HL-60/S4 treated with phorbol 12-myristate 13-acetate at 8.2 ng/mL for 4 days and 3 days (cell line): ENCODE results near the gene TGFBR3L.

ENCODE experiments used
- in situ Hi-C: fragments of 300-500 bp; cut with MboI; formaldehyde crosslinking; loops from 2 replicates; pipeline ENCODE4 v1.15.0; 2022; ENCODE audit warnings: low sequenced_read_pairs

Gene TGFBR3L

GRCh38 chr19:7914598-7915045, at the start of gene TGFBR3L:
TGFBR3L (plus strand) TSS chr19:7914830.
- in situ Hi-C loops: no loop called here

DNA sequence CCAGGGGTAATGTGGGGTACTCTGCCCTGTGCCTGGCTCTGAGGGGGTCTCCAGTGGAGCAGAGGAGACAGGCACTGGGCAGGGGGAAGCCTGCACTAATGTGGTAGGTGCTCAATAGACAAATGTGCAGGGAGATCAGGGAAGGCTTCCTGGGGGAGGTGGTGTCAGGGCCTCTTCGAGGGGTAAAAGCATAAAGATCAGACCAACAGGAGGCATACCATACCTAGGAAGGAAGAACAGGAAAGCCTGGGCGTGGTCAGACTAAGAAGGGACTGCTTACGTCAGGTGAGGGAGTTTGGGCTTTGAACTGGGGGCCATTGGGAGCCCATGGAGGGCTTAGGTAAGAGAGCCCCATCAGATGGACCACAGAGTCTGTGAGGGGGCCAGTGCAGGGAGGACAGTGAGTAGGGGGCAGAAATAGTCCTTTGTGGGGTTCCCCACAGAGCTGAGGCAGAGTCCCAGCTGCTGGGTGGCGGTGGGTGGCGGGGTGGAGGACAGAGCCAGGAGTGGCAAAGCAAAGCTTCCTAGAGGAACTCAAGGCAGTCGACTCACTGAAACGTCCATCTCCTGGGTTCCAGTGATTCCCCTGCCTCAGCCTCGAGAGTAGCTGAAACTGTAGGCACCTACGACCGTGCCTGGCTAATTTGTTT, 49.2 kb upstream of the TGFBR3L start:
- in situ Hi-C loops: no loop called here

DNA sequence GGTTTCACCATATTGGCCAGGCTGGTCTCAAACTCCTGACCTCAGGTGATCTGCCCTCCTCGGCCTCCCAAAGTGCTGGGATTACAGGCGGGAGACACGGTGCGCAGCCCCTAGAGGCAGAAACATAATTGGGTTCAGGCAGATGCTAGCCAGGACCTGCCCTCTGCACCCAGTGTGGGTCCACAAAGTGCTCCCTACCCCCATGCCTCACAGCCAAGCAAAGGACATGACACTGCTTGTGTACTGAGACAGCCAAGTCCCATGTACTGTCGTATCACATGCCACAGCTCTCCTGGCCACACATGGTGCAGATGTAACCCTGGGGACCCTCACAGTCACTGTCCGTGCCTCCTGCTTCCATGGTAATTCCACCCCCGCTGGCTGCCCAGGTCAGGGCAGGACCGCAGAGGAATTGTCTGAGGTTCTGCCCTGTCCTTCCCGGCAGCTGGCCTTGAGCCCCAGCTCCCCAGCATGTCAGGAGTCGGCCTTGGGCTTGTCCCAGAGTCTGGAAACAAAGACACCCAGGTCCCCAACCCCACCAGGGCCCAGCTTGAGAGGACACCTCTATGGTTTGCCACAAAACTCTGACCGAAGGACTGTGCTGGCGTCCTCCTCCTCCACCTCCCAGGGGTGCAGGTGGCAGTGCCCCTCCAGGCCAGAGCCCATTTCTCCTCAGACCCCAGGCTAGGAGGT, 48.1 kb upstream of the TGFBR3L start:
- in situ Hi-C loops: no loop called here

DNA sequence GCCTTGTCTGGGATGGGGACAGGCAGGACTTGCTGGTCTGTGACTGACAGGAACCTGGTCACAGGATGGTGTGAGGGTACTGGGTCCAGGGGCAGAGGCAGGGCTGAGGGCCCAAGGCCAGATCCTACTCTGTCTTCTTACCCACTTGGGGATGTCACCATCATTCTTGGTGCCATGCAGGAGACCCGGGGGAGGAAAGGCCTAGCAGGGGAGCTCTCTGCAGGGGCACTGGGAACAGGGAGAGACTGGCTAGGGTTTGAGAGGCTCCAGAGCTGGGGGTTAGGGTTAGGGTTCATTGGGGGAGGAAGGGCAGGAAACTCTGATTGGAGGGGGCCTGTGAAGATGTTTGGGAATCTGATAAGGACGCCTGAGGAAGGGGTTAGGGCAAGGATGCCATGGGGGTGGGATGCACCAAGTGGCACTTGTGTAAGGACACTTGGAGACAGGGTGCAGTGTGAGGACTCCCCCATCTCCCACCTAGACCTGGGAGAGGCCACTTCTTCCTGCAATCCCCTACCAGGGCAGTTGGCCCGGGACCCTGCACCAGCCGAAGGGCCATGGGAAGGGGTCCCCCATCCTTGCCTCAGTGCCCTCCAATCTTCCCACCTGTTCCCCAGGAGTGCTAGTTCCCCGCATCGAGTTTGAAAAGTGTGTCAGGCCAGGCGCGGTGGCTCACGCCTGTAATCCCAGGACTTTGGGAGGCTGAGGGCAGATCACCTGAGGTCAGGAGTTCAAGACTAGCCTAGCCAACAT, 47.4 kb upstream of the TGFBR3L start:
- in situ Hi-C loops: no loop called here

DNA sequence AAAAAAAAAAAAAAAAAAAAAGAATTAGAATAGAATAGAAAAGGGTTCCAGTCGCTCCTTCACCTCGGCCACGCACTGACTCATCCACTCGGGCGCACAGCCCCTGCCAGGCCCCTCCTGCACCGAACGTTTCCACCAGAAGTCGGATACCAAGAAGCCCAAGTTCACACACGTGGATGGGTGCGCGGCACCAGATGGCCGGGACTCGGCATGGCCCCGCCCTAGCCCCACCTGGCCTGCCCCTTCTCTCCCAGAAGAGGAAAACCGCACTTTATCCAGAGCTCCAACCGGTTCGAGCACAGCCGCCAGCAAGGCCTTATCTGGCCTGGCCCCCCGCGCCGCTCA, 46.3 kb upstream of the TGFBR3L start:
- in situ Hi-C loops: no loop called here

GRCh38 chr19:7868671-7869452, 45.8 kb upstream of the TGFBR3L start:
- in situ Hi-C loops: no loop called here

DNA sequence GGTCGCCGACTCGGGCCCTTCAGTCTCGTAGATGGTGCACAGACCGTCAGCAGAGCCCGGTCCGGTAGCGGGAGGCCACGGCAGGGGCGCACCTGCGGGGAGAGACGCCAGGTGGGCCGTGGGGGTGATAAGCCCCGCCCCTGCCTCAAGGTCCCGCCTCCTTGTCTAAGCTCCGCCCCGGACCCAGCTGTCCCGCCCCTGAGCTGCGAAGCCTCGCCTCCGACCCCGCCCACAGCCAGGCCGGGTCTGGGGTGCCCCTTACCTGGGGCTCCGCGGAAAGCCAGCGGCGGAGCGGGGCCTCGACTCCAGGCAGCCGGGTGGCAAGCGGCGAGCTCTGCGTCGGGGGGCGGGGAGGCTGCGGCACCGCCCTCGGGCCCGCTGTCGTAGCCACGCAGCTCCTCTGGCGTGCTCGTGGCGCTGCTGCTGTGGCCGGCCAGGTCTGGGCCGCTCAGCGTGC, 45.1 kb upstream of the TGFBR3L start:
- in situ Hi-C loops: no loop called here

GRCh38 chr19:7869910-7870511, 44.6 kb upstream of the TGFBR3L start:
- in situ Hi-C loops: no loop called here

GRCh38 chr19:7870571-7871436, 43.8 kb upstream of the TGFBR3L start:
- in situ Hi-C loops: no loop called here

DNA sequence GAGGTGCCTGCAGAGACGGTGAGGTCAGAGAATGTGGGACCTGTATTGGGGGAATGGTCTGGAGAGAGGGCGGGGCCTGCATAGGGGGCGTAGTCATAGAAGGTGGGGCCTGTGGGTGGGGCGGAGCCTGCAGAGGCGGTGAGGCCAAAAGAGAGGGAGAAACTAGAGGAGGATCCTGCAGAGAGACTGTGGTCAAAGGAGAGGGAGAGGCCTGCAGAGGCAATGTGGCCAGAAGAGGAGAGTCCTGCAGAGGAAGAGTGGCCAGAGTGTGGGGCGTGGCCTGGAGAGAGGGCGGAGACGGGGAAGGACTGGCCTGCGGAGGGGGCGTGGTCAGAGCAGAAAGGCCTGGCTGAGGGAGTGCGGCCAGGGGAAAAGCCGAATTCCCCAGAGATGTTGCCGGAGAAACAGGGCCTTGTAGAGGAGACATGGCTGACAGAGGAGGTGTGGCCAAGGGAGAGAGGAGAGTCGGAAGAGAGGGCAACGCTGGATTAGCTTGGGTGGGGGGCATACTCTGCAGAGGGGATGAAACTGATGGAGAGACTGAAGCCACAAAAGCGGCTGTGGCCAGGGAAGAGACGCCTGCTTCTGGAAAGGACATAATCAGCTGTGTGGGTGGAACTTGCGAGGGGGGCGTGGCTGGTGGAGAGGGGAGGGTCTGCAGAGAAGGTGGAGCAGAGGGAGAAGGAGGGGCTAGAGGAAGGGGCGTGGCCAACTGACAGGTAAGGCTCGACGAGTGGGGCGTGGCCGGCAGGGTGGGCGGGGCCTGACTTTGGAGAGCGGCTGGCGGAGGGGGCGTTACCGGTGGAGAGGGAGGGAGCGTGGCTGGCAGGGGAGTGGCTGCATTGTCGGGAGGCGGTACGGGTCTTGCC, 43.0 kb upstream of the TGFBR3L start:
- in situ Hi-C loops: no loop called here

GRCh38 chr19:7872306-7873204, 42.1 kb upstream of the TGFBR3L start:
- in situ Hi-C loops: no loop called here

GRCh38 chr19:7873304-7874075, 41.1 kb upstream of the TGFBR3L start:
- in situ Hi-C loops: no loop called here

DNA sequence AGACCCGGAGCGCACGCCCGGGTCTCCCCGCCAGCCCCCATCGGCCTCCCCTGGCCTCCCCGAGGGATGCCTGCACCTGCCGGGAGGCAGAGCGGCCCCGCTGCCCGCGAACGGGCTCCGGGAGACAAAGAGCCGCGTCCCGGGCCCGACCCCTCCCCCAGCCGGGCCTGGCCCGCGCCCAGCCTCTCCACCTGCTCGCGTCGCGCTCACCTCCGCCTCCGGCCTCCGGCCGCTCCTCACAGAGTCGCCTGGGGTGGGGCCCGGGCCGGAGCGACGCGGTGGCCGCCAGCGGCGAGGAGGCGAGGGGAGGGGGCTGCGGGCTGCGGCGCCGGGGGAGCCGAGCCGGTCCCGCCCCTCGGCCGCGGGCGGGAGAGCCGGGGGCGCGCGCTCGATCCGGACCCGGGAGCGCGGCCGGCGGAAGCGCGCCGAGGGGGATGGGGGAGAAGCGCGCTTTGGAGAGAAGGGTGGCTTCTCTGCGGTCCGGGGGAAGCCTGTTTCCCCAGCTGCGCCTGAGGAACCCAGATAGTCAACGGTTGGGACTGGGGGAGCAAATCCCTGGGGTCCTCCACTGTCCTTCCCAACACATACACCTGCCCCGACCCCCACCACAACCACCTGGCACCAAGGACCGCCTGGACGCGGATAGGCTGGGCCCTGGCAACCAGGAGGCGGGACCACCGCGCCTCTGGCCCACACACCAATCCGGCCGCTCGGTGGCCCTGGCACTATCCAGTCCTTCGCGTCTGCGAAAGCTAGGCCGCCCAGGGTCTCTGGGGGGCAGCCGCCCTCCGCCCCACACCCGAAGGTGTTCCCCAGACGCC, 40.3 kb upstream of the TGFBR3L start, which contains the start of gene PRR36:
Gene PRR36 (minus strand): TSS at position 315 of the 821 bp plus-strand sequence. CDS start 701 bp downstream, outside the sequence.
- in situ Hi-C loops: no loop called here

GRCh38 chr19:7874897-7875273, 39.7 kb upstream of the TGFBR3L start:
- in situ Hi-C loops: no loop called here

DNA sequence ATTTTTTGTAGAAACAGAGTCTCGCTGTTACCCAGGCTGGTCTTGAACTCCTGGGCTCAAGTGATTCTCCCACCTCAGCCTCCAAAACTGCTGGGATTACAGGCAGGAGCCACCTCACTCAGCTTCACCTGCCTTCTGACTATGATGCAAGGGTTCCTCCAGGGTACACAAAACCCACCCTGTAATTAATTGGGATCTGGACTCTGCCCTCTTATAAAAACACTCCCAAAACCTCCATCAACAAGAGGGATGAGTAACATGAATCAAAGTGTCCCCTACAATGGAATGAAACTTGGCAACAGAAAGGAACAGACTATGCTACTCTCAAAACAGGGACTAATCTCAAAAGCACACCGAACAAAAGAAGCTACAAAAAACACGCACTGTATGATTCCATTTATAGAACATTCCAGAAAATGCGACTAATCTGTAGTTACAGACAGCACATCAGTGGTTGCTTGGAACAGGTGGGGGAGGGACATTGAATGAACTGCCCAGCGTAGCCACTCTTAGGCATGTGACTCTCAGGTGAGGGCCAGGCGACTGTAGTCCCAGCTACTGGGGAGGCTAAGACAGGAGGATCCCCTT, 37.3 kb upstream of the TGFBR3L start:
- in situ Hi-C loops: no loop called here
